Measurements from ENCODE around the gene GDI1.

Gene GDI1

DNA sequence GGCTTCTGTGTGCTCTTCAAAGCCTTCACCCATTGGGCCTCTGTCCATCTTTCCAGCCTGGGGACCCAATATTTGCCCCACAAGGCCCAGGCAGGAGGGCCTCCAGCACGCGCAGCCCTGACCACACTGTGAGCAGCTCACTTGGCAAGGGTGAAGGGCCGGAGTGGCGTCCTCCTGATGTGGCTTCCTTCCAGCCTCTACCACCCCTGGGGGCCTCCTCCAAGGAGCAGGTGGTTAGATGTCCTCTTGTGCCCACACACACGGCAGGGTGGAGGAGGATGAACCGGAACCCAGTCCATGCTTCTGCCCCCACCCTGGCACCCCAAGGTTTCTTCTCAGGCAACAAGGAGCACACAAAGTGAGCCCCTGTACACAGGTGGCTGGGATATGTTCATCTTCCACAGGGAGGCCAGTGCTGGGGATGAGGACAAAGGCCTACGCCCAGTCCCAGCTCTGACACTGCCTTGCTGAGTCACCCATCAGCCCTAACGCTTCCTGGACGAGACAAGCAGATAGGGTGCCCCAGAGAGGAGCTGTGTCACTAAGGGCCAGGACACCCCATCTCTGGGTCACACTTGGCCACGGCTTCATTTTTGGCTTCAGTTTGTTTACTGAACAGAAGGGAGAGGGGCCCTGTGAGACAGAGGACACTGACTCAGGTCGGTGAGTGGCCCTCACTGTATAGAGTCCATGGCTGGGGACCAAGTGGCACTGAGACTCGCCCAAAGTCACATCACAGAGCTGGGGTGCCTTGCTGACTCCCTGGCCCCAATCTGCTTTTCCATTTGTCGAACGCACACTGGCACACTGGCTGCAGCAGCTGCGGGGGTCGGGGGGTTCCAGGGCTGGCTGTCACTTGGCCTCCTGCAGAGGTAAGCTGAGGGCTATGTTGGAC, 47.5 kb downstream of the GDI1 start:
- no peak for DNase-seq

DNA sequence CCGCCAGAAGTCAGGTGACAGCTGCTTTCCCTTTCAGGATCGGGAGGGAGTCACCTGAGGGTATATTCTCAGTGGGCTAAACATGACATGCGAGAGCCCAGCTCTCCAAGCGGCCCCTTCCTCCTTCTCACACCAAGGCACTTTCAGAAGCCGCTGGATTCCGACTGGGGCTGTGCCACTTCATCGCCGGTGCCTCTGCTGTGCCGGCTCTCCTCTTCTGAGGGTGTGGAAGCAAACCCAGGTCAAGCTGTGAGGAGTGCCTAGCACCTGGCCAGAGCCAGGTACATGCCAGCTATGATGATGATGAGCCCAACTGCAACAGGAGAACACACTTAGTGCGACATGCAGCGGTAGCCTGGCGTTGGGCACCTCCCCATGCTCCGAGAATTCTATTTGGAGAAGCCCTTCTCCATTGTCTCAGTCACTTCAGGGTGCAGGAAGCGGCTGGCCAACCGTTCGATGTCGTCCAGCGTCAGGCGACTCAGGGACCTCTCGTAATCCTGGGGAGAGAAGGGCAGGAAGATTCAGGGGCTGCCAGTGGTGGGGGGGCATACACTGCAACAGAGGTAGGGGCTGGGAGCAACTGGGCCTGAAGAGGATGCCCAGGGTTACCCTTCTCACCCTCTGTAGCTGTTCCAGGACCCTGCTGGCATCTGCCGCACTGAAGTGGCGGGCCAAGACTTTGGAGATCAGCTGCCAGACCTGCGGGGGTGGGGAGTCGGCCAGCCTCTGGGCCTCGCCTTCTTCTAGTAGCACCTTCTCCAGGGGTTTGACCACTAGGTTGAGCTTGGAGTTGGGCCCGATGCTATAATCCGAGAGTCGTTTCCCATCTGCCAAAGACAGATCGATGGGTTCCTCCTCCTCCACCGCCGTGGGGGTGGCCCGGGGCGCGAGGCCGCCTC, 48.4 kb downstream of the GDI1 start:
- DNase-seq, result no peak

- no peak for DNase-seq
These were observed 49.1 kb downstream of the GDI1 start for GRCh38 chrX:154486052-154486395.

DNA sequence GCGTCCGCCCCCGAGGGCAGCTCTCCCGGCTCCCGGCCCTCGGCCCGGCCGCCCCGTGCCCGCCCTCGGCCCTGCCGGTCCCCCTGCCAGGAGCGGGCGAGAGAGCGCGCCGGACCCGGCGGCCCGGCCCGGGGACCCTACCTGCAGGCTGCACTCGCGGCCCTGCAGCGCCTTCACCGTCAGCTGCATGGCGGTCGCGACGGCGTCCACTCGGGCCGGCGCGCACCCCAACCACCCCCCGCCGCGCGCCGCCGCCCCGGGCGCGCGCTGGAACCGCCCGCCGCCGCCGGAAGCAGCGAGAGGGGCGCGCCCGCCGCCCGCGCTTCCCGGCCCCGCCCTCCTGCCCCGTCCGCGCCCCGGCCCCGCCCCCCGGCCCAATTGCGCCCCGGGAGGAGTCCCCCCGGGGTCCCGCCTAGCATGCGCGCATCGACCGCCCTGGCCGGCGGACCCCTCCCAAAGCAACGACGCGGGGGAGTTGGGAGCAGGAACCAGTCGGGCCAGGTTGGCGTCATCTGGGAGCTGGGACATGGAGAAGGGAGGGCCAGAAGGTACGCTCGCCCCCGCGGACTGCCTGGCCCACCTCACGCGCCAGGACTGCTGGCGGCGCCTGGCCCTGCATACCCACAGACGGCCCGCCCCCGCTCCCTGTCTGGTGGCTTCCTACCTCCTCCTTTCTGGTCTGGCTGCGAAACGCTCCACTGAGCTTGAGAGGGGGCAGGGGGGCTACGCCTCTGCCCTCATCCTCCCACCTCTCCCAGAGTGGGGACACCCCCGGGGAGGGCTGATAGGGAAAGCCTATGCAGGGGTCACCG, 49.6 kb downstream of the GDI1 start, which contains the start of gene UBL4A:
TSS of gene UBL4A (minus strand) at position 220 of the 812 bp plus-strand sequence. CDS start at position 189, 31 bp downstream.
- DNase-seq, result peak; percentile 1

DNA sequence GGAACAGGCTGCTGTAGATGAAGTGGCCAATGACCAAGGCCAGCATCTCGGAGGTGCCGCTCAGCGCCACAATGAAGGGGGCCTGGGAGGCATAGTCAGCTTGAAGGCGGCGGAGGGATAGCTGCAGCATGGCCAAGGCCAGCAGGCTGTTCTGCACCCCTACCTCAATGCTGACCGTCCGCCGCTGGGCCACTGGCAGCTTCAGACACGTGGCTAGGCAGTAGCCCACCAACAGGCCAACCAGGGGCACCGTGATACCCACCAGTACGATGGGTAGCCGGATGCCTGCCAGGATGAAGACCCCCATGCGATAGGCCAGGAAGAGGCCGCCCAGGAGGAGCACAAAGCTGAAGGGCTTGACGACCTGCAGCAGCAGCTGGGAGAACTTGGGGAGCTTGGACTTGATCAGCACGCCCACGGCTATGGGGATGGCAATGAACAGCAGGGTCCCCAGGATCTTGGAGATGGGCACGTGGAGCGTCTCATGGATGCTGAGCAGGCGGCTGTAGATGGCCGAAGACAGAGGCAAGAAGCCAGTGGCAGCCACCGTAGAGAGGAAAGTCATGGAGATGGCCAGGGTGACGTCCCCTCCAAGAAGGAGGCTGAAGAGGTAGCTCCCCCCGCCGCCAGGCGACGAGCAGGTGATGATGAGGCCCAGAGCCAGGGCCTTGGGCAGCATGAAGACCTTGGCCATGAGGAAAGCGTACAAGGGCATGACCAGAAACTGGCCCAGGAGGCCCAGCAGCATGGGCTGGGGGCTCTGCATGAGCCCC, 50.8 kb downstream of the GDI1 start:
- no peak for DNase-seq

- no peak for DNase-seq
These were observed 51.6 kb downstream of the GDI1 start for GRCh38 chrX:154488336-154489075.

DNA sequence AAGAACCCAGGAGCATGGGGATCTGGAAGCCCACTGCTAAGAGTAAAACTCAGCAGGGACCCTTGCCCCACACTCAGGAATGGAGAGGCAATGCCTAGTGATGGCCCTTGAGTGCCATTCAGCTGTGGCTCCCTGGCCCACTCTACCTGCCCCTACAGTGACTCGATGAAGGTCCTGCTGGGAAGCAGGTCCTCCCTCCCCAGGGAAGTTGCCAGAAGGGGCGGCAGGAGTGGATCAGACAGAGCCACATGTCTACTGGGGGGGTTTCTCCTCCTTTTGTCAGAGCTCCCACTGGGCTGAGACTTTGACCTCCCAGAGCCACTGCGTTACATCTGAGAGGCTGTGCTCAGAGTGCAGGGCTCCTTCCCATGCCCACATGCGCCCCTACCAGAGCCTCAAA, 52.2 kb downstream of the GDI1 start:
- DNase-seq, result no peak

GRCh38 chrX:154490021-154490413, 53.1 kb downstream of the GDI1 start:
- no peak for DNase-seq

- DNase-seq, result peak; percentile 42
These were observed 53.6 kb downstream of the GDI1 start, which contains the start of gene SLC10A3 for GRCh38 chrX:154490414-154491083. TSS of gene SLC10A3 (minus strand) at chrX:154490629. CDS start at chrX:154488940, 1,689 bp downstream.

All from SHP77 treated with DMSO at 0.1 percent for 48 hours (cell line).